ENCODE data around the gene PNPLA7. TPM values are rescaled to one million over a fixed set of nuclear protein-coding genes. Genes with fewer than 3 reads are reported as not detected.

The PNPLA7 gene
- total RNA-seq, 1 donor from 2014 or later, result 3.6 TPM

DNA sequence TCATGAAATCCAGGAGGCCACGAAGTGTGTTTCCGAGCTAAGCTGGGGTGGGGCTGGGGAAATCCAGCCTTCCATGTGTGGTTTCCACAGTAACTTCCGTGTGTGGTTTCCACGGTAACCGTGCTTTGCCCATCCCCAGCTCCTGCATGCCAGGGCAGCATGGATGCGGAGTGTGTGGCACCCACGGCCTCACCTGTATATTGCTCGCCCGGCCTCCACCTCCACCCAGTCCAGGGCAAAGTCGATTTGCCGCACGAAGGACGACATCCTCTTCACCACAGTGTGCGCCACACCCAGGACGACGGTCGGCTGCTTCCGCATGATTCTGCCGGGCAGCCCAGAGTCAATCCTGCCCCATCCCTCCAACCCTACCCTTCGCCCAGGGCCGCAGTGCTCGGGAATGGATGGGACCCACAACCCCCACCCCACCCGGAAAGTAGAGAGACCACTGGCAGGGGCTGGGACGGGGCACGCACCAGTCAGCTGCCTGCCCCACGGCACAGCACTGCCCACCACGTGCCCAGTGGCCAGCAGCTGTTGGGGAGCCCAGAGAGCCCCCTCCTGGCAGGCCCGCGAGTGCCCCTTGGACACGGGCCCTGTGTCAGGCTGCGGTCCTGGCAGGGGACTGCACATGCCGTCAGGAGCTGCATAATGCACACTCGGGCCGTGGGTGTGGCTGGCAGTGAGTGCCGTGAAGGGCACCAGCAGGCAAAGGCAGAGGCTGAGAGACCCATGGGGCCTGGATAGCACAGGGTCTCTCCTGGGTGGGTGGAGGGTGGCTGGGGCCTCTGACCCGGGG lies 52.1 kb downstream of the PNPLA7 start:
- H3K27me3 Mint-ChIP-seq (ENCODE audit: low read depth), result no peaks in the 10 kb centered on the region

DNA sequence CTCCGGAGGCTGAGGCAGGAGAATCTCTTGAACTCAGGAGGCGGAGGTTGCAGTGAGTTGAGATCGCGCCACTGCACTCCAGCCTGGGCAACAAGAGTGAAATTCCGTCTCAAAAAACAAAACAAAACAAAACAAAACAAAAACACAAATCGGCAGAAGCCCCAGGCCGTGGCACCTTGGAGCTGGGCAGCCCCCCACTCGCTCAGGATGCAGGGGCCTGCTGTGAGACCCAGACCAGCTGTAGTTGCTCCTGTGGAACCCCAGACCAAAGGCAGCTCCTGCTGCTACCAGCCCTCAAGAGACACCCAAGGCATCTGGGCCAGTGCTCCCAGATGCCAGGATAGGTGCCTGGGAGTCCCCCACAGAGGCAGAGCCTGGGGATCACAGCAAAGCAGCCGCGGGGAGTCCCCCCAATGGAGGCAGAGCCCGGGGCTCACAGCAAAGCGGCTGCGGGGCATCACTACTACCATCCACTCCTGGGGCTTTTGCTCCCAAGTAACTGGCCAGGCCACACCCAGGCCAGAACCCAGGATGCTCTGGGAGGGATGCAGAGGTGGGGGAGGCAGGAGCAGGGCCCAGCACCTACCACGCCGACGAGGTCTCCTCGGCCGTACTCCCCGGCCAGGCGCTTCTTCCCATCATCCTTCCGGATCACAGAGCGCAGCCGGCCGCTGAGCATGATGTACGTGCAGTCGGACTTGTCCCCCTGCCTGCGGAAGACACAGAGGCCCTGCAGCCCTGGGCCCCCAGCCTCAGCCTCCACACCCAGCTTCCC lies 53.4 kb downstream of the PNPLA7 start:
- H3K27me3 Mint-ChIP-seq (ENCODE audit: low read depth), result no peaks in the 10 kb centered on the region
- H3K36me3 Mint-ChIP-seq (ENCODE audit: low read depth), result no peaks in the 10 kb centered on the region
- H3K9me3 Mint-ChIP-seq (ENCODE audit: low read depth), result no peaks in the 10 kb centered on the region
- DNase-seq (ENCODE audit: low spot score), result no peak
- TF ChIP-seq, protein P1, sequence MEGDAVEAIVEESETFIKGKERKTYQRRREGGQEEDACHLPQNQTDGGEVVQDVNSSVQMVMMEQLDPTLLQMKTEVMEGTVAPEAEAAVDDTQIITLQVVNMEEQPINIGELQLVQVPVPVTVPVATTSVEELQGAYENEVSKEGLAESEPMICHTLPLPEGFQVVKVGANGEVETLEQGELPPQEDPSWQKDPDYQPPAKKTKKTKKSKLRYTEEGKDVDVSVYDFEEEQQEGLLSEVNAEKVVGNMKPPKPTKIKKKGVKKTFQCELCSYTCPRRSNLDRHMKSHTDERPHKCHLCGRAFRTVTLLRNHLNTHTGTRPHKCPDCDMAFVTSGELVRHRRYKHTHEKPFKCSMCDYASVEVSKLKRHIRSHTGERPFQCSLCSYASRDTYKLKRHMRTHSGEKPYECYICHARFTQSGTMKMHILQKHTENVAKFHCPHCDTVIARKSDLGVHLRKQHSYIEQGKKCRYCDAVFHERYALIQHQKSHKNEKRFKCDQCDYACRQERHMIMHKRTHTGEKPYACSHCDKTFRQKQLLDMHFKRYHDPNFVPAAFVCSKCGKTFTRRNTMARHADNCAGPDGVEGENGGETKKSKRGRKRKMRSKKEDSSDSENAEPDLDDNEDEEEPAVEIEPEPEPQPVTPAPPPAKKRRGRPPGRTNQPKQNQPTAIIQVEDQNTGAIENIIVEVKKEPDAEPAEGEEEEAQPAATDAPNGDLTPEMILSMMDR (IDR thresholded peaks at IDR 0.05), result no peak
- H3K4me3 Mint-ChIP-seq (ENCODE audit: unreplicated experiment), result no peak overlapping the region
- H3K27ac Mint-ChIP-seq (ENCODE audit: unreplicated experiment), result no peak overlapping the region
- H3K4me1 Mint-ChIP-seq (ENCODE audit: low read depth), result peaks cover 3% of the 10 kb centered on the region

More for the DNA sequence above, 52.1 kb downstream of the PNPLA7 start:
- Mint-ChIP-seq H3K4me1 (ENCODE audit: low read depth) (peaks cover 9% of the 10 kb centered on the region), H3K27ac (ENCODE audit: unreplicated experiment) (no peak overlapping the region), H3K36me3 (ENCODE audit: low read depth) (no peaks in the 10 kb centered on the region), H3K9me3 (ENCODE audit: low read depth) (no peaks in the 10 kb centered on the region), H3K4me3 (ENCODE audit: unreplicated experiment) (no peak overlapping the region)
- TF ChIP-seq, protein P1 (IDR thresholded peaks at IDR 0.05), result no peak
- DNase-seq (ENCODE audit: low spot score), result no peak

GRCh38 chr9:137494550-137495351 lies 55.5 kb downstream of the PNPLA7 start:
- Mint-ChIP-seq H3K4me3 (ENCODE audit: unreplicated experiment) (no peak overlapping the region), H3K4me1 (ENCODE audit: low read depth) (peaks cover 3% of the 10 kb centered on the region), H3K27ac (ENCODE audit: unreplicated experiment) (no peak overlapping the region), H3K27me3 (ENCODE audit: low read depth) (no peaks in the 10 kb centered on the region), H3K9me3 (ENCODE audit: low read depth) (no peaks in the 10 kb centered on the region), H3K36me3 (ENCODE audit: low read depth) (peaks cover 7% of the 10 kb centered on the region)
- no peak for DNase-seq (ENCODE audit: low spot score)
- TF ChIP-seq, protein P1 (IDR thresholded peaks at IDR 0.05), result no peak

DNA sequence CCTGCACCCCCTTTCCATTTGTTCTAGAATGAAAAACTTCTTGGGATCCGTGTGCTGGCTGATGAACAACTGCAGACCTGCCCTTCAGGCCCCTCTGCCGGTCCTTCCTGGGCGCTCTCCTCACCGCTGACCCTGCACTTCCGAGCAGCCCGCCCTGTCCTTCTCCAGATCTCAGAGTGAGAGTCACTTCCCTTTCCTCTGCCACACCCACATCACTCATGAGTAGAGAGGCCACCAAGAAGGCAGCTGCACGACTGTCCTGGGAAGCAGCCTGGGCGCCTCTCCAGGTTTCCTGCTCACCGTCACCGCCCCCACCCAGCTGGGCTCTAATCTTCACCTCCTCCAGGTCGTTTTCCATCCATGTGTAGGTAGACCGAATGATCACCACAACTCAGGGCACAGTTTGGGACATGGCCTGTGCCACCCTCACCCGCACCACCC lies 56.1 kb downstream of the PNPLA7 start:
- Mint-ChIP-seq H3K4me3 (ENCODE audit: unreplicated experiment) (no peak overlapping the region), H3K27me3 (ENCODE audit: low read depth) (no peaks in the 10 kb centered on the region), H3K27ac (ENCODE audit: unreplicated experiment) (no peak overlapping the region), H3K9me3 (ENCODE audit: low read depth) (no peaks in the 10 kb centered on the region), H3K4me1 (ENCODE audit: low read depth) (peaks cover 3% of the 10 kb centered on the region), H3K36me3 (ENCODE audit: low read depth) (peaks cover 7% of the 10 kb centered on the region)
- TF ChIP-seq, protein P1 (IDR thresholded peaks at IDR 0.05), result no peak
- no peak for DNase-seq (ENCODE audit: low spot score)
